GM12878 (cell line): ENCODE data around the gene IGLL1. TPM values are rescaled to one million over a fixed set of nuclear protein-coding genes. Genes with fewer than 3 reads are reported as not detected.

Source experiments
- ATAC-seq: fragments of 200-7000 bp; cut with Tn5 transposase; 3 replicates; pipeline ENCODE4 v1.9.1; 2020; ENCODE audit warnings: mild to moderate bottlenecking, moderate library complexity
- BruUV-seq: library from RNA; stranded (reverse); fragments of 400-500 nt; replicated peaks from 2 replicates; lab custom pipeline; 2021; lab: Mats Ljungman, UMichigan
- CTCF ChIA-PET: fragments of 300-600 bp; sonication (Branson Sonifier 250); formaldehyde crosslinking; extraction: SDS; loops from one replicate; lab custom pipeline; 2021; ENCODE audit warnings: inconsistent platforms; lab: Yijun Ruan, JAX
- POLR2A ChIA-PET: fragments of 350-600 bp; formaldehyde crosslinking; extraction: SDS; loops from one replicate; lab custom pipeline; 2021; ENCODE audit warnings: inconsistent platforms; lab: Charles Lee
- RAD21 ChIA-PET: fragments of 300-600 bp; sonication (Branson Sonifier 250); formaldehyde crosslinking; loops from one replicate; lab custom pipeline; 2023; ENCODE audit warnings: antibody characterized with exemption; ENCODE audit not compliant: unreplicated experiment; lab: Charles Lee
- SMC1A ChIA-PET: fragments of 300-600 bp; sonication (Branson Sonifier 250); formaldehyde crosslinking; loops from one replicate; lab custom pipeline; 2023; ENCODE audit not compliant: unreplicated experiment, uncharacterized antibody; lab: Charles Lee
- DNase-seq: peaks from one replicate; pipeline ENCODE4 v3.0.0-alpha.2; 2011; ENCODE audit warnings: low read depth, low spot score
- FAIRE-seq: peaks from 3 replicates; lab custom pipeline; 2011; peaks lifted over from hg19 to GRCh38; lab: Jason Lieb, UNC
- H2AFZ ChIP-seq: 2 replicates; pipeline ENCODE4 v1.6.0; 2011; ENCODE audit warnings: low read depth, low read length, control low read depth; ENCODE audit not compliant: control insufficient read depth
- H3K27ac ChIP-seq: 2 replicates; pipeline ENCODE4 v1.5.1; 2011; ENCODE audit warnings: control low read depth; ENCODE audit not compliant: control insufficient read depth, insufficient read depth
- H3K27me3 ChIP-seq, 2 experiments: replicated peaks in 1 of 2; 2 replicates each; pipeline versions ENCODE4 v1.6.0 to v1.6.1; 2011; ENCODE audit warnings: low read length in 1 of 2; ENCODE audit not compliant: control insufficient read depth in 2 of 2, insufficient read depth in 2 of 2
- H3K36me3 ChIP-seq, 2 experiments: 2 replicates each; pipeline ENCODE4 v1.5.1; 2011; ENCODE audit warnings: low read length in 1 of 2; ENCODE audit not compliant: control insufficient read depth in 2 of 2, insufficient read depth in 2 of 2
- H3K4me1 ChIP-seq: 2 replicates; pipeline ENCODE4 v1.6.1; 2011; ENCODE audit warnings: mild to moderate bottlenecking, low read length, moderate library complexity, mixed read lengths; ENCODE audit not compliant: control insufficient read depth, insufficient read depth
- H3K4me2 ChIP-seq: 2 replicates; pipeline ENCODE4 v1.6.0; 2011; ENCODE audit warnings: control low read depth; ENCODE audit not compliant: control insufficient read depth, insufficient read depth
- H3K4me3 ChIP-seq: fragments of 200-600 bp; sonication (generic); 2 replicates; pipeline ENCODE4 v1.5.1; 2016
- H3K79me2 ChIP-seq: 2 replicates; pipeline ENCODE4 v1.6.0; 2011; ENCODE audit warnings: low read length; ENCODE audit not compliant: control insufficient read depth, insufficient read depth
- H3K9ac ChIP-seq: 2 replicates; pipeline ENCODE4 v1.8.0; 2011; ENCODE audit warnings: low read length, control low read depth, mixed read lengths; ENCODE audit not compliant: control insufficient read depth, insufficient read depth
- H3K9me3 ChIP-seq: replicated peaks from 3 replicates; pipeline ENCODE4 v1.5.1; 2011; ENCODE audit warnings: mild to moderate bottlenecking, low read length; ENCODE audit not compliant: control insufficient read depth, insufficient read depth
- H4K20me1 ChIP-seq: 2 replicates; pipeline ENCODE4 v1.6.0; 2011; ENCODE audit not compliant: control insufficient read depth, insufficient read depth
- MLLT1 ChIP-seq: fragments of 450-650 bp; IDR thresholded peaks from 2 replicates; pipeline ENCODE4 v1.6.1; 2016; ENCODE audit warnings: mild to moderate bottlenecking
- MYB ChIP-seq: fragments of 150-350 bp; IDR thresholded peaks from 2 replicates; pipeline ENCODE4 v1.6.1; 2014; ENCODE audit warnings: mild to moderate bottlenecking, low read depth, low read length, borderline replicate concordance
- NRF1 ChIP-seq: conservative IDR thresholded peaks from 2 replicates; pipeline ENCODE4 v1.6.1; 2011; ENCODE audit warnings: mild to moderate bottlenecking, low read depth, low read length, improper control_type of control experiment
- PML ChIP-seq: IDR thresholded peaks from 2 replicates; pipeline ENCODE4 v1.6.1; 2012; ENCODE audit warnings: low read length, inconsistent platforms
- PRDM15 ChIP-seq: fragments of 450-650 bp; formaldehyde crosslinking; IDR thresholded peaks from 2 replicates; pipeline ENCODE4 v1.4.0; 2020; ENCODE audit warnings: mild to moderate bottlenecking, moderate library complexity
- RELA ChIP-seq: fragments of 450-650 bp; IDR thresholded peaks from 2 replicates; pipeline ENCODE4 v1.8.0; 2014; ENCODE audit warnings: borderline replicate concordance; ENCODE audit not compliant: partially characterized antibody
- SIN3A ChIP-seq: IDR thresholded peaks from 2 replicates; pipeline ENCODE4 v1.6.1; 2012; ENCODE audit warnings: low read depth, low read length, improper control_type of control experiment
- TCF12 ChIP-seq: IDR thresholded peaks from 2 replicates; pipeline ENCODE4 v1.6.1; 2011; ENCODE audit warnings: low read depth, mild to moderate bottlenecking, low read length
- WGBS: methylation state at CpG from one replicate; pipeline ENCODE4 v1.1.6; 2016; ENCODE audit warnings: low lambda C conversion rate; ENCODE audit not compliant: insufficient replicate concordance, insufficient coverage; ENCODE audit errors: missing lambda C conversion rate; 5-methylcytosine and 5-hydroxymethylcytosine counted together
- in situ Hi-C: fragments of 300-500 bp; cut with MboI; formaldehyde crosslinking; loops from 9 replicates; pipeline ENCODE4 v1.14.3; 2018; ENCODE audit warnings: mixed read lengths
- intact Hi-C: fragments of 100-400 bp; cut with micrococcal nuclease; formaldehyde crosslinking; loops from one replicate; pipeline ENCODE4 v1.14.2; 2022; ENCODE audit not compliant: unreplicated experiment
- polyA plus RNA-seq, 11 experiments: library from polyadenylated mRNA; depleted of rRNA in 4 of 11; unstranded in 6 of 11; stranded (reverse) in 5 of 11; fragments of >200 nt; fragmentation: Nextera tagmentation in 4 of 11; fragmentation: Illumina TruSeq in 1 of 11; extraction: Ambion mirVana in 4 of 11; extraction: Trizol in 1 of 11; gene quantifications; 1 replicate in 1 of 11; 2 replicates in 10 of 11; pipeline versions ENCODE4 v1.2.1 to v1.2.3, GENCODE V29; 2011 to 2016; ENCODE audit warnings: inconsistent platforms in 2 of 11, missing spikeins in 2 of 11, low read depth in 1 of 11
- total RNA-seq, 4 experiments: library from RNA; depleted of rRNA in 3 of 4; stranded (reverse); fragments of >200 nt in 3 of 4; fragmentation: Illumina TruSeq in 1 of 4; extraction: Trizol in 1 of 4; gene quantifications; 2 replicates each; pipeline versions ENCODE4 v1.2.1 to v1.2.3, GENCODE V29; 2013 to 2021

IGLL1 gene
- total and polyA plus RNA-seq, 10 of the 15 experiments (the other 5 are each of a cell fraction or from before 2014, with no cell fraction given), result not detected

DNA sequence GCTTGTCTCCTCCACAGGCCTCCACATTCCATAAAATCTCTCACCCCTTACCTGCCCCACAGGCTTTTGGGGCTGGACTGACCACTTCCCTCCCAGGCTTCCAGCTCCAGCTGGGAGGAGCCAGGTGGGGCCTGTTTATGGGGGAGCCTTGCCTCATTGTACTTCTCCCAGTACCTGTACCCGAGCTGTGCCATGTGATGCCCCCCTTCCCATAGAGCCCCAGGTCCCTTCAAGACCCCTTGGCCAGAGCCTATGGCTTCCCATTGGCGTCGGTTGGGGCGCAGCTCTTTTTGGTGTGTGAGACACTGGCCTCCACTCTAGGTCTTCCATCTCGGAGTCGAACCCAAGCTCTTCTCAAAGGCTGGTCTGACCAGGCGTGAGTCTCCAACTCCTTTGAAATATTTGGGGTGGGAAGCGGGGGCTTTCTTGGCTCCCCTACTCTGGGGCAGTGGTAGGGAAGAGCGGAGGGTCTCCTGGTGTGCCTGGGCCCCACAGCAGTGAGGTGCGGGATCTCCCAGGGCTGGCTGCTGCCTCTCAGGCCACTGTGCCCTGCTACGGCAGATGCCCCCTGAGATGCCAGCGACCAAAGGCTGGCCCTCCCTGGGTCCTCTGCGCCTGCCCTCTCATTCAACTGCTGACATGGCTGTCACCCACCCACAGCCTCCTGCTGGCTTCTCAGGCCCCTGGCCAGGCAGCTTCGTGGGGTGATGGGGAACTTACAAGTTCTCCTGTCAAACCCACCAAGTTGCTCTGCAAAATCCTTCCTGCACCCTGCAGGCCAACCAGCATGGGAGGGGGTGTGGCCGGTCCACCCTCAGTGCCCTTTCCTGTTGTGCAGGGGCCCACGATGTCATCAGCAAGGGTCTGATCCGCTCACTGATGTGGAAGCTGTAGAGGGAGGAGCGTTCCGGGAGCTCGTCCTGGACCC is 26.4 kb upstream of the IGLL1 start (continued):
- TF ChIP-seq MLLT1 (no peak), TCF12 (no peak), PML (no peak), SIN3A (no peak)

GRCh38 chr22:23604939-23605712 is 25.0 kb upstream of the IGLL1 start:
- Histone ChIP-seq H3K4me1 (no peaks in the 10 kb centered on the region), H3K27ac (no peak overlapping the region), H3K4me3 (no peak overlapping the region), H3K9me3 (no peaks in the 10 kb centered on the region), H3K27me3 (peaks cover 0 to 2% of the 10 kb centered on the region in 2 experiments; a peak in 1 of 4 replicates), H2AFZ (no peak overlapping the region), H3K79me2 (no peaks in the 10 kb centered on the region), H3K9ac (no peak overlapping the region), H3K36me3 (no peaks in the 10 kb centered on the region), H3K4me2 (no peak overlapping the region), H4K20me1 (no peaks in the 10 kb centered on the region)
- BruUV-seq, result no TSS peak
- ChIA-PET SMC1A (no interaction called here), RAD21 (no interaction called here), POLR2A (no interaction called here), CTCF (no interaction called here)
- TF ChIP-seq RELA (no peak), SIN3A (no peak), PRDM15 (CRISPR knock-in tag) (no peak), NRF1 (no peak), MYB (no peak)
- in situ Hi-C loops (loop anchor here (5.0 kb wide), 1 partner anchor 52 kb away; no protein-coding TSS in a partner anchor), intact Hi-C loops (no loop called here)
- DNase-seq (no peak), FAIRE-seq (no peak), ATAC-seq (no peak)
- 25% methylated on average over 6 of the region's 8 CpGs for WGBS
